MM.1S (cell line): ENCODE measurements around the gene NDUFB10.

Source experiments
- DNase-seq: peaks from one replicate; pipeline ENCODE4 v3.0.0-alpha.2; 2015
- H2AFZ ChIP-seq: fragments of 300-600 bp; sonication (generic); 2 replicates; pipeline ENCODE4 v1.6.0; 2016; ENCODE audit warnings: antibody characterized with exemption, low read length
- H3F3A ChIP-seq: fragments of 300-600 bp; sonication (generic); 2 replicates; pipeline ENCODE4 v1.6.1; 2016; ENCODE audit warnings: mild to moderate bottlenecking, antibody characterized with exemption, low read length, moderate library complexity, mixed read lengths; ENCODE audit not compliant: insufficient read depth
- H3K27ac ChIP-seq: fragments of 300-600 bp; sonication (generic); 2 replicates; pipeline ENCODE4 v1.5.1; 2016; ENCODE audit warnings: mild to moderate bottlenecking, low read length
- H3K27me3 ChIP-seq: fragments of 300-600 bp; sonication (generic); replicated peaks from 2 replicates; pipeline ENCODE4 v1.6.0; 2016; ENCODE audit warnings: low read length; ENCODE audit not compliant: insufficient read depth
- H3K36me3 ChIP-seq: fragments of 300-600 bp; sonication (generic); replicated peaks from 2 replicates; pipeline ENCODE4 v1.6.1; 2016; ENCODE audit warnings: mild to moderate bottlenecking, low read length, mixed read lengths; ENCODE audit not compliant: insufficient read depth
- H3K4me1 ChIP-seq: fragments of 300-600 bp; sonication (generic); 2 replicates; pipeline ENCODE4 v1.6.1; 2016; ENCODE audit warnings: low read length, mixed read lengths
- H3K4me2 ChIP-seq: fragments of 300-600 bp; sonication (generic); 2 replicates; pipeline ENCODE4 v1.6.0; 2016; ENCODE audit warnings: low read depth, low read length
- H3K4me3 ChIP-seq: fragments of 300-600 bp; sonication (generic); 2 replicates; pipeline ENCODE4 v1.5.1; 2016; ENCODE audit warnings: low read length, mixed read lengths
- H3K79me2 ChIP-seq: fragments of 300-600 bp; sonication (generic); 2 replicates; pipeline ENCODE4 v1.6.1; 2016; ENCODE audit warnings: mixed run types, low read length, mixed read lengths
- H3K9ac ChIP-seq: fragments of 300-600 bp; sonication (generic); 2 replicates; pipeline ENCODE4 v1.6.1; 2016; ENCODE audit warnings: low read length, mixed read lengths
- H3K9me2 ChIP-seq: fragments of 300-600 bp; sonication (generic); replicated peaks from 2 replicates; pipeline ENCODE4 v1.6.1; 2016; ENCODE audit warnings: mild to moderate bottlenecking, low read length, mixed read lengths; ENCODE audit not compliant: insufficient read depth
- H3K9me3 ChIP-seq: fragments of 300-600 bp; sonication (generic); replicated peaks from 2 replicates; pipeline ENCODE4 v1.6.1; 2016; ENCODE audit warnings: mild to moderate bottlenecking, low read length, mixed read lengths; ENCODE audit not compliant: insufficient read depth
- H4K20me1 ChIP-seq: fragments of 300-600 bp; sonication (generic); 2 replicates; pipeline ENCODE4 v1.6.1; 2016; ENCODE audit warnings: mild to moderate bottlenecking, low read length, moderate library complexity, mixed read lengths; ENCODE audit not compliant: insufficient read depth
- EZH2 ChIP-seq: fragments of 300-600 bp; sonication (generic); optimal IDR thresholded peaks from 2 replicates; pipeline ENCODE3; 2017; ENCODE audit warnings: low read depth, mild to moderate bottlenecking, antibody characterized with exemption, low read length, mixed read lengths
- EZH2phosphoT487 ChIP-seq: fragments of 300-600 bp; sonication (generic); IDR thresholded peaks from 2 replicates; pipeline ENCODE4 v1.6.1; 2018; ENCODE audit warnings: antibody characterized with exemption, low read length
- TF ChIP-seq, protein P1 (sequence below): fragments of 300-600 bp; sonication (generic); IDR thresholded peaks from 2 replicates; pipeline ENCODE4 v1.5.1; 2016; ENCODE audit warnings: antibody characterized with exemption, low read length, mixed read lengths

The NDUFB10 gene

DNA sequence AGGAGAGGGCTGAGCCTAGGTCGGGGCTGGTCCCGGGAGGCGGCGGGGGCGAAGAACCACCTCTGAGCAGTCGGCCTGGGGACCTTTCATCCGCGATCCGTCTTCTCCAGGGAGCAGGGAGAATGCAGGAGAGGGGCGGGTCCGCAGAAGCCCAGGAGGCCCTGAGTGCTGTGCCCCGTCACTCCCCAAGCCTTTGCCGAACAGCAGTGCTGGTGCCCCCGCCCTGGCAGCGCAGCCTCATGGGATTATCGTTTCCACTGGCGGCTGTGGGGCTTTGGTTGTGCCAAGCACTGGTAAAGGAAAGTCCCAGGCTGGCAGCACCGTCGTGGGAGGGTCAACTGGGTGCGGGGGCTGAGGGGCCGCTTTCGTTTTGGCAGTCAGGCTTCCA, 13.1 kb downstream of the NDUFB10 start:
- Histone ChIP-seq H3K79me2 (peaks cover 23% of the 10 kb centered on the region), H3K27me3 (no peaks in the 10 kb centered on the region), H3K9ac (peak overlapping the region; percentile 95), H3K4me2 (peak overlapping the region; percentile 89), H3K36me3 (no peaks in the 10 kb centered on the region), H2AFZ (0 out of 2 replicates have a peak overlapping the region, but pooled peaks have one; percentile 69), H3K9me2 (no peaks in the 10 kb centered on the region), H3K4me1 (0 out of 2 replicates have a peak, but pooled peaks cover 3% of the 10 kb centered on the region), H3K9me3 (no peaks in the 10 kb centered on the region), H4K20me1 (no peaks in the 10 kb centered on the region), H3F3A (peaks cover 4% of the 10 kb centered on the region; the same call in 1 of the 2 replicates), H3K4me3 (peak overlapping the region; percentile 93), H3K27ac (peak overlapping the region; percentile 55; the same call in 1 of the 2 replicates)
- no peak for DNase-seq
- TF ChIP-seq EZH2phosphoT487 (no peak), EZH2 (no peak)
- TF ChIP-seq, protein P1, sequence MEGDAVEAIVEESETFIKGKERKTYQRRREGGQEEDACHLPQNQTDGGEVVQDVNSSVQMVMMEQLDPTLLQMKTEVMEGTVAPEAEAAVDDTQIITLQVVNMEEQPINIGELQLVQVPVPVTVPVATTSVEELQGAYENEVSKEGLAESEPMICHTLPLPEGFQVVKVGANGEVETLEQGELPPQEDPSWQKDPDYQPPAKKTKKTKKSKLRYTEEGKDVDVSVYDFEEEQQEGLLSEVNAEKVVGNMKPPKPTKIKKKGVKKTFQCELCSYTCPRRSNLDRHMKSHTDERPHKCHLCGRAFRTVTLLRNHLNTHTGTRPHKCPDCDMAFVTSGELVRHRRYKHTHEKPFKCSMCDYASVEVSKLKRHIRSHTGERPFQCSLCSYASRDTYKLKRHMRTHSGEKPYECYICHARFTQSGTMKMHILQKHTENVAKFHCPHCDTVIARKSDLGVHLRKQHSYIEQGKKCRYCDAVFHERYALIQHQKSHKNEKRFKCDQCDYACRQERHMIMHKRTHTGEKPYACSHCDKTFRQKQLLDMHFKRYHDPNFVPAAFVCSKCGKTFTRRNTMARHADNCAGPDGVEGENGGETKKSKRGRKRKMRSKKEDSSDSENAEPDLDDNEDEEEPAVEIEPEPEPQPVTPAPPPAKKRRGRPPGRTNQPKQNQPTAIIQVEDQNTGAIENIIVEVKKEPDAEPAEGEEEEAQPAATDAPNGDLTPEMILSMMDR = no peak

DNA sequence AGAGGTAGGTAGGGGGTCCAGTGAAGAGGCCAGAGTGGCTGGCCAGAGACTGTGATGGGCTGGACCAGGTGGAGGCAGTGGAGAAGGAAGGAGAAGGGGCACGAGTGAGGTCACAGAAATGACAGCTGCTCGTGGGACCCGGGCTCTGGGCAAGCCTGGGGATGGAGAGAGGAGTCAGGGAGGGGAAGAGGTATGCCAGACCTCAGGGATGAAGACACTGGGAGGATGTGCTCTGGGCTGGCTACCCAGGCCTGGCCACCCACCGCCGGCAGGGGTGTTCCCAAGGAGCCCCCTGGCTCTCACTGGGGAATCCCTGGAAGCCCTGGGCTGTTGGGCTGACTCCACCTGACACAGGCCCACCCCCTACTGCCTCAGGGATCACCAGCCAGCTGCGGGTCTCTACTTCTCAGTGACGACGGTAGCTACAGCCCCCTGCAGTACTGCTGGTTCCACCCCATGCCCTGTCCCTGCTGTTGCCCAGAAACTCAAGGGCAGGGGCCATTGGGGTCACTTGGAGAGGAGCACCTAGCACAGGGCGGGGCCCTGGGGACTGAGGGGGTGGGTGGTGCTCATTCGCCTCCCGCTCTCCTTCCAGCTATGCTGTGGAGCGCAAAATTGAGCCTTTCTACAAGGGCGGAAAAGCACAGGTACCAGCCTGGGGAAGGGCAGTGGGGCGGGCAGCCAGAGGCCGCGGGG, 14.3 kb downstream of the NDUFB10 start:
- Histone ChIP-seq H3K36me3 (no peaks in the 10 kb centered on the region), H4K20me1 (no peaks in the 10 kb centered on the region), H3K4me3 (no peak overlapping the region), H2AFZ (no peak overlapping the region), H3K9ac (no peak overlapping the region), H3F3A (peaks cover 4% of the 10 kb centered on the region; the same call in 1 of the 2 replicates), H3K9me3 (no peaks in the 10 kb centered on the region), H3K79me2 (peaks cover 23% of the 10 kb centered on the region), H3K9me2 (no peaks in the 10 kb centered on the region), H3K27ac (no peak overlapping the region), H3K4me2 (peak overlapping the region; percentile 89; the same call in 1 of the 2 replicates), H3K4me1 (0 out of 2 replicates have a peak, but pooled peaks cover 3% of the 10 kb centered on the region), H3K27me3 (no peaks in the 10 kb centered on the region)
- no peak for DNase-seq
- TF ChIP-seq EZH2 = no peak
- TF ChIP-seq, protein P1 = no peak
- no peak for TF ChIP-seq EZH2phosphoT487

DNA sequence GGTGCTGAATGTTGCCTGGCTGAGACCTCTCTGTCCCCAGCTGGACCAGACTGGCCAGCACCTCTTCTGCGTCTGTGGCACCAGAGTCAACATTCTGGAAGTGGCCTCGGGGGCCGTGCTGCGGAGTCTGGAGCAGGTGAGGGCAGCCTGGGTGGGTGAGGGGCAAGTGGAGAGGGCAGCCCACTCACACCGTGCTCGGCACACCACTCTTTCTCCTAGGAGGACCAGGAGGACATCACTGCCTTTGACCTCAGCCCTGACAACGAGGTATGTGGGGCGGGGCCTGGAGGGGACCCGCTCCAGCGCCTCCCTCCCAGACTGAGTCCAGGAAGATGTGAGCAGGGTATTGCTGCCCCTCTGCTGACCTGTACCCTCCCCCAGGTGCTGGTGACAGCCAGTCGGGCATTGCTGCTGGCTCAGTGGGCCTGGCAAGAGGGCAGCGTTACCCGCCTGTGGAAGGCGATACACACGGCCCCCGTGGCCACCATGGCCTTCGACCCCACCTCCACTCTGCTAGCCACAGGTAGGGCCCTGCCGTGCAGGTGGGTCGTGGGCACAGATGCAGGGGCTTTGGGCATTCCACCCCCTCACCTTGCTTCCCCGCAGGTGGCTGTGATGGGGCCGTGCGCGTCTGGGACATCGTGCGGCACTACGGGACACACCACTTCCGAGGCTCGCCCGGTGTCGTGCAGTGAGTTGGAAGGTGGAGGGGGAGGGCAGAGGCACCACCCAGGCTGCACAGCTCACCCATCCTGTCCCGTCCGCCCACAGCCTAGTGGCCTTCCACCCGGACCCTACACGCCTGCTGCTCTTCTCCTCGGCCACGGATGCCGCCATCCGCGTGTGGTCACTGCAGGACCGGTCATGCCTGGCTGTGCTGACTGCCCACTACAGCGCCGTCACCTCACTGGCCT, 15.1 kb downstream of the NDUFB10 start:
- Histone ChIP-seq H4K20me1 (no peaks in the 10 kb centered on the region), H3K4me1 (0 out of 2 replicates have a peak, but pooled peaks cover 3% of the 10 kb centered on the region)

More for the DNA sequence above, 15.1 kb downstream of the NDUFB10 start:
- H3K27me3 ChIP-seq = no peaks in the 10 kb centered on the region
- H3K27ac ChIP-seq = no peak overlapping the region
- H3F3A ChIP-seq = peaks cover 4% of the 10 kb centered on the region; the same call in 1 of the 2 replicates
- H3K9ac ChIP-seq = no peak overlapping the region
- H2AFZ ChIP-seq = no peak overlapping the region
- no peak overlapping the region for H3K4me2 ChIP-seq
- peaks cover 23% of the 10 kb centered on the region for H3K79me2 ChIP-seq
- no peaks in the 10 kb centered on the region for H3K36me3 ChIP-seq
- no peak for DNase-seq
- no peak for TF ChIP-seq EZH2phosphoT487
- TF ChIP-seq, protein P1 = no peak
- no peak for TF ChIP-seq EZH2
- no peaks in the 10 kb centered on the region for H3K9me3 ChIP-seq
- H3K4me3 ChIP-seq = no peak overlapping the region
- no peaks in the 10 kb centered on the region for H3K9me2 ChIP-seq
